ENCODE data around the gene SLC24A5. TPM values are rescaled to one million over a fixed set of nuclear protein-coding genes. Genes with fewer than 3 reads are reported as not detected.

The SLC24A5 gene
- total and polyA plus RNA-seq, 2 of the 4 experiments (the other 2 are of a cell fraction) = not detected

GRCh38 chr15:48091522-48091921 lies 29.3 kb upstream of the SLC24A5 start:
- Histone ChIP-seq H2BK5ac (ENCODE audit: low read depth, low read length, poor library complexity, severe bottlenecking) (no peak overlapping the region), H2AK9ac (replicated peaks; ENCODE audit: low read depth, low read length, poor library complexity) (no peak overlapping the region), H2AFZ (replicated peaks; ENCODE audit: low read length, poor library complexity) (no peak overlapping the region), H4K91ac (ENCODE audit: insufficient read depth, low read depth, low read length) (no peak overlapping the region), H3K56ac (ENCODE audit: extremely low read depth, insufficient read depth, low read length) (no peak overlapping the region), H3K27ac (ENCODE audit: insufficient read depth, low read length) (no peak overlapping the region), H3K79me1 (ENCODE audit: low read depth in 1 of 2, low read length in 2 of 2) (no peaks in the 10 kb centered on the region), H4K20me1 (ENCODE audit: insufficient read depth, low read length) (no peaks in the 10 kb centered on the region), H3K9ac (ENCODE audit: low read depth, low read length) (no peak overlapping the region), H3K4me1 (ENCODE audit: control insufficient read depth, insufficient read depth, low read length) (no peaks in the 10 kb centered on the region), H2BK15ac (ENCODE audit: low read depth, low read length) (no peak overlapping the region), H3K4ac (ENCODE audit: low read depth, low read length) (no peak overlapping the region), H4K5ac (ENCODE audit: low read depth, low read length) (no peak overlapping the region), H3K4me2 (ENCODE audit: low read depth, low read length) (no peak overlapping the region), H3K4me3 (ENCODE audit: insufficient read depth, low read depth, low read length) (no peak overlapping the region), H4K8ac (ENCODE audit: low read depth in 2 of 2, low read length in 2 of 2) (no peak overlapping the region), H2BK120ac (ENCODE audit: low read depth, low read length) (no peak overlapping the region), H3K14ac (replicated peaks; ENCODE audit: low read depth, low read length) (no peak overlapping the region), H2BK20ac (ENCODE audit: low read depth, low read length) (no peak overlapping the region), H3K36me3 (ENCODE audit: control insufficient read depth, insufficient read depth, low read length) (no peaks in the 10 kb centered on the region), H2AK5ac (ENCODE audit: low read depth, low read length) (no peak overlapping the region), H3K18ac (ENCODE audit: low read depth, low read length) (no peak overlapping the region), H3K23ac (ENCODE audit: low read depth, low read length) (no peak overlapping the region), H3K9me1 (ENCODE audit: insufficient read depth, low read length) (peaks cover 4% of the 10 kb centered on the region; the same call in 1 of the 2 replicates), H3K27me3 (ENCODE audit: control insufficient read depth, insufficient read depth, low read length) (peaks cover 10% of the 10 kb centered on the region), H3K9me3 (ENCODE audit: control insufficient read depth, insufficient read depth, low read length) (no peaks in the 10 kb centered on the region)
- ChIA-PET POLR2A (ENCODE audit: unreplicated experiment) (no interaction called here), CTCF (no interaction called here)
- TF ChIP-seq RCOR1 (IDR thresholded peaks at IDR 0.05; ENCODE audit: insufficient replicate concordance, low read length) (no peak), MAZ (IDR thresholded peaks at IDR 0.05; ENCODE audit: borderline replicate concordance, low read depth, low read length) (no peak), RFX5 (IDR thresholded peaks at IDR 0.05; ENCODE audit: low read depth, low read length) (no peak), MAFK (IDR thresholded peaks at IDR 0.05; ENCODE audit: low read depth, low read length) (no peak), CEBPB (IDR thresholded peaks at IDR 0.05; ENCODE audit: low read depth, low read length) (no peak), SMC3 (IDR thresholded peaks at IDR 0.05; ENCODE audit: low read depth, low read length) (no peak), MXI1 (IDR thresholded peaks at IDR 0.05; ENCODE audit: borderline replicate concordance, low read depth, low read length) (no peak), USF2 (IDR thresholded peaks at IDR 0.05; ENCODE audit: low read depth, low read length) (no peak), BHLHE40 (IDR thresholded peaks at IDR 0.05; ENCODE audit: low read depth, low read length) (no peak), POLR2A (IDR thresholded peaks at IDR 0.05; ENCODE audit: low read depth, low read length) (no peak)
- TF ChIP-seq, protein P1, sequence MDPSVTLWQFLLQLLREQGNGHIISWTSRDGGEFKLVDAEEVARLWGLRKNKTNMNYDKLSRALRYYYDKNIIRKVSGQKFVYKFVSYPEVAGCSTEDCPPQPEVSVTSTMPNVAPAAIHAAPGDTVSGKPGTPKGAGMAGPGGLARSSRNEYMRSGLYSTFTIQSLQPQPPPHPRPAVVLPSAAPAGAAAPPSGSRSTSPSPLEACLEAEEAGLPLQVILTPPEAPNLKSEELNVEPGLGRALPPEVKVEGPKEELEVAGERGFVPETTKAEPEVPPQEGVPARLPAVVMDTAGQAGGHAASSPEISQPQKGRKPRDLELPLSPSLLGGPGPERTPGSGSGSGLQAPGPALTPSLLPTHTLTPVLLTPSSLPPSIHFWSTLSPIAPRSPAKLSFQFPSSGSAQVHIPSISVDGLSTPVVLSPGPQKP (IDR thresholded peaks at IDR 0.05; ENCODE audit: borderline replicate concordance, low read depth, low read length) = no peak
- TF ChIP-seq, protein P2, sequence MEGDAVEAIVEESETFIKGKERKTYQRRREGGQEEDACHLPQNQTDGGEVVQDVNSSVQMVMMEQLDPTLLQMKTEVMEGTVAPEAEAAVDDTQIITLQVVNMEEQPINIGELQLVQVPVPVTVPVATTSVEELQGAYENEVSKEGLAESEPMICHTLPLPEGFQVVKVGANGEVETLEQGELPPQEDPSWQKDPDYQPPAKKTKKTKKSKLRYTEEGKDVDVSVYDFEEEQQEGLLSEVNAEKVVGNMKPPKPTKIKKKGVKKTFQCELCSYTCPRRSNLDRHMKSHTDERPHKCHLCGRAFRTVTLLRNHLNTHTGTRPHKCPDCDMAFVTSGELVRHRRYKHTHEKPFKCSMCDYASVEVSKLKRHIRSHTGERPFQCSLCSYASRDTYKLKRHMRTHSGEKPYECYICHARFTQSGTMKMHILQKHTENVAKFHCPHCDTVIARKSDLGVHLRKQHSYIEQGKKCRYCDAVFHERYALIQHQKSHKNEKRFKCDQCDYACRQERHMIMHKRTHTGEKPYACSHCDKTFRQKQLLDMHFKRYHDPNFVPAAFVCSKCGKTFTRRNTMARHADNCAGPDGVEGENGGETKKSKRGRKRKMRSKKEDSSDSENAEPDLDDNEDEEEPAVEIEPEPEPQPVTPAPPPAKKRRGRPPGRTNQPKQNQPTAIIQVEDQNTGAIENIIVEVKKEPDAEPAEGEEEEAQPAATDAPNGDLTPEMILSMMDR (conservative IDR thresholded peaks at IDR 0.05; ENCODE audit: low read depth, low read length) = no peak
- ATAC-seq (ENCODE audit: low read depth) (no peak), DNase-seq (no peak)
- no TSS peak for BruUV-seq (replicated peaks)
- intact Hi-C loops (cut with micrococcal nuclease) = no loop called here
- dilution Hi-C loops (cut with HindIII; ENCODE audit: low sequenced_read_pairs, unreplicated experiment) = no loop called here
- 68% methylated on average over 4 of the region's 4 CpGs; no CpG with 5 or more reads in 1 of the 2 experiments for WGBS, 2 experiments (ENCODE audit: extremely low coverage in 2 of 2, insufficient read length in 1 of 2)
- in situ Hi-C loops (cut with MboI; ENCODE audit: low sequenced_read_pairs) = no loop called here
